Stimulated activated CD4-positive, alpha-beta T cell treated with anti-CD3 and anti-CD28 coated beads, TNF-alpha, amount 100 ng/mL, for 48 hours (primary cell): ENCODE data around the gene KCNH2.
"Not testable (repeated sequence)": the region's sequence is repeated elsewhere in the genome, so short reads cannot be mapped to it uniquely, and the experiment has no call there.

Experiments
- DNase-seq, 3 donors: peaks; one replicate each; pipeline ENCODE4 v3.0.0-alpha.2; 2020; ENCODE audit warnings: low read depth in 3 of 3

Gene KCNH2

GRCh38 chr7:150936018-150936417, 42.1 kb downstream of the KCNH2 start:
- DNase-seq = no peak

- no peak for DNase-seq
Measured at GRCh38 chr7:150935149-150935548, 43.0 kb downstream of the KCNH2 start.

DNA sequence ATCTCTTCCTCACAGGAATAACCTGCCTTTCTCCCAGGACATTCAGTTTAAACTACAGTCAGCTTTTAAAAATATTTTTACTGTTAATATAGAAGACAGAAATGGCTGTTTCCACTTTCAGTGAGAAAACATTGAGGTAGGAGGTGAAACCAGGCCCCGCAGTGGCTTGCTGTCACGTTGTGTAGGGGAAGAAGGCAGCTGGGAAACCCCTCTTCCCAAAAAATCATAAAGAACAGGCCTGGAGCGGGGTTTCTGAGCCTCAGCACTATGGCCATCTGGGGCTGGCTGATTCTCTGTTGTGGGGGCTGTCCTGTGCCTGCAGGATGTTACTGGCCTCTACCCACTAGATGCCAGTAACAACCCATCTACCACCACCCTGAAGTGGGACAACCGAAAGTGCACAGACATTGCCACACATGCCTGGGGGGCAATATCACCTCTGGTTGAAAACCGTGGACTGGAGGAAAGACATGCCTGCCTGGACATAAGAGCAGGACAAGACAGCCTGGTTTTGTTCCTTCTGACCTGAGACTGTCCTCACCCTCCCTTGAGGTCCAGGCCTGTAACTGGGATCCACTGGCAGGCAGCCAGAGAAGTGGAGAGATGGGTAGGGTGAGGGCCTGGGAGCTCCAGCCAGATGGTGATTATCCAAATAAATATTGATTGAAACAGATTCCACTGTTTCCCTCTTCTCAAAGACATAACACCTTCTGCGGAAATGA, 43.9 kb downstream of the KCNH2 start:
- DNase-seq = no peak

GRCh38 chr7:150931199-150931869, 46.8 kb downstream of the KCNH2 start:
- DNase-seq = no peak

DNA sequence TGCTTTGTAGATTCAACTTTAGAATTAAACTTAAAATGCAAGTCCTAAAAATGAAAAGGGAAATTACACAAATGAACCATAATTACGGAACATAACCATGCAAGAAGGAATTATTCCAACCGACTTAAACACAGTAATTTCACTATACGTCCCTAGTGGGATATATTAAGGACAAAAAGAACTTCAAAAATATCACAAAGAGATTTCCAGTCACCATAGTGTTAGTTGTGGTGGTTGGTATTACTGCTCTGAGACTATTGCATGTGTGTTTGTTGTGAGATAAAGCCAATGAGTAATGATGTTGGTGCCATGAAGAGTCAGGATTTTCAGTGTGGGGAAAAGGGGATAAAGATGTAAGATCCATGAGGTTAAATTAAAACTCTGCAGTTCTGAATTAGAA, 49.6 kb downstream of the KCNH2 start:
- DNase-seq = no peak

- DNase-seq = no peak
Measured at GRCh38 chr7:150927956-150928344, 50.2 kb downstream of the KCNH2 start.

DNA sequence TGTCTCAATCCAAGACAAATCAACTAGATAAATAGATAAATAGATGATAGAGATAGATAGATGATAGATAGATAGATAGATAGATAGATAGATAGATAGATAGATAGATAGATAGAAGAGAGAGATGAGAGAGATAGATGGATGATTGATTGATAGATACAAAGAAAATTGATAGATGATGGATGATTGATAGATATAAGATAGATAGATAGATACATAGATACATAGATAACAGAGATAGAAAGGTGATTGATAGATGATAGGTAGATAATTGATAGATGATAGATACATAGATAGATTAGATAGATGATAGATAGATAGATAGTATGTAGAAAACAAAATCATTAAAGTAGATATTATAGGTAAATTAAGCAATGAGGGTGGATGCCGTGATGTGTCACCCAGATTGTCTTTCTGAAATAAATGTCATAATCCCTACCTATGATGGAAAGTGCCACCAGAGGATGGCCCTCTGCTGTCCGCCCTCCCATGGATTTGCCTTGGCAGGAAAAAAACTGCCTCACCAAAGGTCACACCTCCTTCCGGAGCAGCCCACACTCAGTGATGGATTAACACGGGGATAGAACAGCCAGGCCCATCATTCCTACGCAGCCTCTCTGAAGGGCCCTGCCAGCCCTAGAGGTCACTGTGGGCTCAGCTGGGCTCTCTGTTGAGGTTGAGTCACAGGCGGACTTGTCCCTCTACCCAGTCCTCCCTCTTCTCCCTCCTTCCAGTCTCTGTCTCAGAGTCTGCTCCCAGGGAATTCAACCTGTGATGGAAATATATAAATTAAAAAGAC, 50.8 kb downstream of the KCNH2 start:
- DNase-seq = no peak

- DNase-seq = no peak
Measured at GRCh38 chr7:150926066-150926465, 52.1 kb downstream of the KCNH2 start.

GRCh38 chr7:150924369-150924781, 53.7 kb downstream of the KCNH2 start:
- no peak for DNase-seq

- DNase-seq = no peak
Measured at GRCh38 chr7:150923802-150924201, 54.3 kb downstream of the KCNH2 start.

GRCh38 chr7:150923196-150923595, 54.9 kb downstream of the KCNH2 start:
- no peak for DNase-seq

- DNase-seq = no peak
Measured at GRCh38 chr7:150919160-150919559, 59.0 kb downstream of the KCNH2 start.

DNA sequence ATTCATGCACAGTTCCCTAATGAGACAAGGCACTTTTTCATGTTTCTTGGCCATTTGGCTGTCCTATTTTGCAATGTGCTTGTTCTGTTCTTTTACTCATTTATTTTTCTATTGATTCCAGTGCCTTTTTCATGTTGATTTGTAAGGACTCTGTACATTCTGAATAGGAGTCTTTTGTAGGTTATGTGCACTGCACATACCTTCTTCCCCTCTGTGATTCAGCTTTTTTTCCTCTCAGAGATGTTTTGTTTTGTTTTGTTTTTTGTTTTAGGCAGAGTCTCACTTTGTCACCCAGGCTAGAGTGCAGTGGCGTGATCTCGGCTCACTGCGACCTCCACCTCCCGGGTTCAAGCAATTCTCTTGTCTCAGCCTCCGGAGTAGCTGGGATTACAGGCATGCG, 59.7 kb downstream of the KCNH2 start:
- no peak for DNase-seq

DNA sequence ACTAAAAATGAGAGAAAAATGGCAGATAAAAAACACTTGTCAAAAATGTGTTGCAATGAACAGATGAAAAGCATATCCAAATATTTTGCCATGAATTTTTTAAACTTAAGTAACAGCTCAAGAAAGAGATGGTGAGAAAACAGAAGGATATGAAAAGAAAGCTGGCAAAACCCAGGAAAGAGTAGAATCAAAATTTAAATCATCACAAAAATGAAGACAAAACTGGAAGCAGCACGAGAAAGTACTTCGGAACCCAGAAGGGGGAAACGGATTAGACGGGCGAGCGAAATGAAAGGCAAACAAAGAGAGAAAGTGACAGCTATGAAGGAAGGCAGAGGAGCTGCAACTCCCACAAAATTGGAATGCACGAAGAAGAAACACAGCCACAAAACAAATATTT, 60.2 kb downstream of the KCNH2 start:
- no peak for DNase-seq

- DNase-seq = no peak
Measured at GRCh38 chr7:150916670-150917069, 61.5 kb downstream of the KCNH2 start.

DNA sequence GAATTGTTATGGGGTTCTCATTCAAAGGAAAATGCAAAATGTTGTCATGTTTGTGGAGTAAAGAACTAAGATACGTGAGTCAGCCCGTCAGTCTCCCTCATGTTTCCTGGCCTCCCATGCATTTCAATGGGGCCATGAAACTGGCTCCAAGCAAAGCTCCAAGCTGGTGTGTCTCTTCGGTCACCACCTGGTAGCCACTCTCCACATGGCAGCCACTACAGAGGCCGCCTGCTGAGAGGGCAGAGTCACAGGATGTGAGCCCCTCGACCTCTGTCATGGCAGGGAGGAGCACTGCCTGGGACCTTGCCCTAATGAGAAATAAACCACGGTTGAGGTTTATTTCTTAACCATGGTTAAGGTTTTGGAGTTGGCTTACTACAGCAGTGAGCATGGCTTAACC, 63.2 kb downstream of the KCNH2 start:
- DNase-seq = no peak

DNA sequence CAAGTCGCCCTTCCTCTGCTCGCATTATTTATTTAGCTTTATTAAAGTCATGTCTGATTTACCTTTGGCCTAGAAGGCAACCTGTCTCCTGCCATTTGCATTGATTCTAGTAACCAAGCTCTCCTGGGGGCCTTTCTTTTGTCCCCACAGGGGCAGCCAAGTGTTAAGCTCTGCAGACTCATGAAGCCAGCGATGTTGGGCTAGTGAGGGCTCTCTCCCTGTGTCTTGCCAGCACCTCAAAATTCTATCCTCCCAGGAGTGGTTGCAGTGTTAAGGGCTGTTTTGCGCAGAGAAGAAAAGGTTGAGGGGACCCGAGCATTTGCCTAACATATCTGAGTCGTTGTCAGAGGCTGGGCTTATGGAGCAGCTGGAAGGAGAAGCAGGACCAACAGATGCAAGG, 63.9 kb downstream of the KCNH2 start:
- no peak for DNase-seq

DNA sequence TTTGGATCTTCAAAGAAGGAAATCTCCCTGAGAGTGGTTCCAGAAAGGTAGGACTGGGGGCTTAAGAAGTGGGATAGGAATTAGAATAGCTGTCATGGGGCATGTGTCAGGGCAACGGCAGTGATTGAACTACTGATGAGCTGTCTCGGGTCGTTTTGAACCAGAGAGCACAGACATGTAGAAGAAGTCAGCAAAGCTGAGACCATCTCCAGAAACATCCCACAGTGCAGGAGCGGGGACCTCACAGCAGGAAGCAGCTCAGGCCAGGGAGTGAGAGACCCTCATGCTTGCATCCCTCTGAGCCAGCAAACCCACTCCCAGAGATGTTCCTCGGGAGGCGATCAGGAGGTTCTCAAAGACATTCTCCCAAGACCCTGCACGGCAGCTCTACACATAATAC, 65.7 kb downstream of the KCNH2 start:
- DNase-seq = no peak

GRCh38 chr7:150911590-150912267, 66.4 kb downstream of the KCNH2 start:
- no peak for DNase-seq

- no peak for DNase-seq
Measured at GRCh38 chr7:150910996-150911422, 67.1 kb downstream of the KCNH2 start.

GRCh38 chr7:150910305-150910995, 67.7 kb downstream of the KCNH2 start:
- not testable (repeated sequence) for DNase-seq
